ENCODE measurements around the gene RAD18. TPM values are rescaled to one million over a fixed set of nuclear protein-coding genes. Genes with fewer than 3 reads are reported as not detected.

Gene RAD18
- total RNA-seq, 4 donors from 2014 or later: 4.7 to 15.6 (median 8.5) TPM

DNA sequence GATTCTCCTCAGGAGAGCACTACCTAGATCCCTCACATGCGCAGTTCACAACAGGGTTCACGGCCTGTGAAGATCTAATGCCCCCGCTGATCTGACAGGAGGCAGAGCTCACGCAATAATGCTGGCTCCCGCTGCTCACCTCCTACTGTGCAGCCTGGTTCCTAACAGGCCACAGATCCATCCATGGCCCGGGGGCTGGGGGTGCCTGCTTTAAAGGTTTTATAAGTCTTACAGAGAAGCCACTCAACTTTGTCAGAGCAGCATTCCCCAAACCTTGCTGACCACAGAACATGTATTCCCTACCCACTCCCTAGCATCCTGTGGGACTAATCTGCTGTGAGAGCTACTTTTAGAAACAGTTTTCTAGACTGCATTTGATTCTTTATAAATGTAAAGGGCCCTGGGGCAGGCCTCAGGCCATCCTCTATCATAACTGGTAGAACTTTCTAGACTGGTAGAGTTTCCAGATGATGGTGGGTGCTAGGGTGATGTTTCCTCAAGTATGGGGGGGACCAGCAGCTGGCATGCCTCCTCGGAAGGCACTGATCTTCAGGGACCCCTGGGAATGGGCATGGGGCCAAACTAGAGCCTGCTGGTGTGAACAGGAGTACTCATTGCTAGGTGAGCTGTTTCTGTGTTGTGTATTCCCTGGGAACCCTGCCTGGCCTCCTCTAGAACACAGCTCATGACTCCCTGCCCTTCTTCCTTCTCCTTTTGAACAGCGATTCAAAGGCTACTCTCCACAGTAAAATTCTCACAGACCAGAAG lies 25.7 kb upstream of the RAD18 start:
- H3K4me3 ChIP-seq: no peak overlapping the region
- no peak for TF ChIP-seq POLR2AphosphoS5 (IDR thresholded peaks at IDR 0.05)
- WGBS: 87% methylated on average over 8 of the region's 8 CpGs
- no peaks in the 10 kb centered on the region for H3K9me3 ChIP-seq
- H3K4me1 ChIP-seq: peaks cover 3% of the 10 kb centered on the region
- H3K27me3 ChIP-seq: no peaks in the 10 kb centered on the region
- H3K27ac ChIP-seq: no peak overlapping the region
- DNase-seq (ENCODE audit: low spot score in 2 of 2): no peak
- H3K36me3 ChIP-seq: peaks cover 3% of the 10 kb centered on the region

DNA sequence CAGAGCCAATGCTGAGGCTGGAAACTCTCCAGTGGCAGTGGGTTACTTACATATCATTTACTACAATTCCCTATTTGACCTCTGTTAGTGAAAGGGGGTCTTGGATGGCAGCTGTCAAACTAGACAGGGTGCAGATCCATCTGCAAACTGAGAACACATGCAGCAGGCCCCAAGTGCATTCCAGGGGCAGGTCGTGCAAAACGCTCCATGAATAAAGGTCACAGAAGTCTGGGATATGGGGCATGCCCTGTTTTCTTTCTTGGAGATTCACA lies 25.0 kb upstream of the RAD18 start:
- TF ChIP-seq EP300 (IDR thresholded peaks at IDR 0.05): no peak
- no peak for TF ChIP-seq CTCF (IDR thresholded peaks at IDR 0.05)
- TF ChIP-seq POLR2A (IDR thresholded peaks at IDR 0.05): no peak
- no peak for TF ChIP-seq POLR2AphosphoS5 (IDR thresholded peaks at IDR 0.05)
- H3K4me1 ChIP-seq: peaks cover 3% of the 10 kb centered on the region
- no peaks in the 10 kb centered on the region for H3K27me3 ChIP-seq
- H3K9me3 ChIP-seq: no peaks in the 10 kb centered on the region
- no peak overlapping the region for H3K27ac ChIP-seq
- DNase-seq (ENCODE audit: low spot score in 2 of 2): no peak
- H3K4me3 ChIP-seq: no peak overlapping the region
- WGBS: 67% methylated on average over 2 of the region's 2 CpGs
- peaks cover 2% of the 10 kb centered on the region for H3K36me3 ChIP-seq

DNA sequence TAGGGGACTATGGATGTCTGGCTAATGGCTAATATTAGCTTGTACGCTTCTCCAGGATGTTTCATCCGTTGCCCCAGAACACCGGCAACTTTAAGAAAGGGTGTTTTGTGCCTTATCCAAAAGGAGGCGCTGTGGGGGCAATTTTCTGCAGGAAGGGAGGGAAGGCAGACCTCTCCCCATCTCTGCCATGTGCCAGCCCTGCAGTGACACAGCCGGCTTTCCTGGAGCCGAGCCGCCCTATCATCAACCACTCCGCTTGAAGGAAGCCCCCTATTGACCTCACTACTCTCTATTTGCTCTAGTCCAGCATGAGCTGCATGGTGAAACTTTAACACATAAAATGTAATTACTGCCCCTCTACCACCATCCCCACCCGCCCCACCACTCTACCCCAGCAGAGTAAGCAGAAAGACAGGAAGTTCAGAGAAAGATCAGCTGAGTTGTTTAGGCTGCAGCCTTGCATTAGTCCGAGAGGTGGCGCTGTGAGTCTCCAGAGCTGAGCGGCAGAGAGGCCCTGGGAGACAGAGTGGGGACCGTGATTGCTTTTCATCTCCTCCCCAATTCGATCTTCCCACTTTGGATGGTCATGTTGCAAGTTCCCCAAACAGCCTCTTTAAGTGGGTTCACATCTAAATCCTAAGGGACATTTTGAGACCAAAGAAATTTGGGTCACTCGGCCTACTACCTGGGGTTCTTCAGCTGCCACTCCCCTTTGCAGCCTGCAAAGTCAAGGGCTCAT lies 24.5 kb upstream of the RAD18 start:
- WGBS: 44% methylated on average over 15 of the region's 15 CpGs
- peaks cover 3% of the 10 kb centered on the region for H3K4me1 ChIP-seq
- H3K9me3 ChIP-seq: no peaks in the 10 kb centered on the region
- DNase-seq (ENCODE audit: low spot score in 2 of 2): no peak
- peaks cover 2% of the 10 kb centered on the region for H3K36me3 ChIP-seq
- H3K4me3 ChIP-seq: no peak overlapping the region
- TF ChIP-seq CTCF (IDR thresholded peaks at IDR 0.05) (peak; percentile 50 to 85), POLR2A (IDR thresholded peaks at IDR 0.05) (no peak)
- no peaks in the 10 kb centered on the region for H3K27me3 ChIP-seq
- H3K27ac ChIP-seq: no peak overlapping the region

GRCh38 chr3:8987226-8987625 lies 24.0 kb upstream of the RAD18 start:
- Histone ChIP-seq H3K27ac (no peak overlapping the region), H3K4me1 (peaks cover 3% of the 10 kb centered on the region), H3K4me3 (no peak overlapping the region), H3K9me3 (no peaks in the 10 kb centered on the region), H3K27me3 (no peaks in the 10 kb centered on the region), H3K36me3 (peaks cover 2% of the 10 kb centered on the region)
- TF ChIP-seq CTCF (IDR thresholded peaks at IDR 0.05) (no peak), EP300 (IDR thresholded peaks at IDR 0.05) (no peak)
- DNase-seq (ENCODE audit: low spot score in 2 of 2): no peak
- WGBS: 81% methylated on average over 6 of the region's 6 CpGs

GRCh38 chr3:8986741-8987140 lies 23.5 kb upstream of the RAD18 start:
- Histone ChIP-seq H3K4me1 (peaks cover 3% of the 10 kb centered on the region), H3K36me3 (peaks cover 2% of the 10 kb centered on the region), H3K9me3 (no peaks in the 10 kb centered on the region), H3K4me3 (no peak overlapping the region), H3K27ac (no peak overlapping the region), H3K27me3 (no peaks in the 10 kb centered on the region)
- WGBS: 92% methylated on average over 5 of the region's 6 CpGs
- TF ChIP-seq EP300 (IDR thresholded peaks at IDR 0.05): no peak
- no peak for TF ChIP-seq CTCF (IDR thresholded peaks at IDR 0.05)
- TF ChIP-seq POLR2A (IDR thresholded peaks at IDR 0.05): no peak
- TF ChIP-seq POLR2AphosphoS5 (IDR thresholded peaks at IDR 0.05): no peak
- DNase-seq (ENCODE audit: low spot score in 2 of 2): no peak
